Measurements from ENCODE around the gene TRNT1.

Gene TRNT1

GRCh38 chr3:3097958-3098357, 28.8 kb upstream of the TRNT1 start:
- Histone ChIP-seq H3K27me3 (no peaks in the 10 kb centered on the region), H3K36me3 (no peaks in the 10 kb centered on the region), H3K9me3 (no peaks in the 10 kb centered on the region), H3K4me3 (ENCODE audit: low read depth in 1 of 2, low read length in 1 of 2) (no peak overlapping the region), H3K27ac (no peak overlapping the region), H3K4me1 (ENCODE audit: control insufficient read depth in 1 of 2, insufficient read depth in 1 of 2, low read depth in 1 of 2, low read length in 1 of 2) (no peaks in the 10 kb centered on the region)
- no peak for TF ChIP-seq CTCF (IDR thresholded peaks at IDR 0.05)

GRCh38 chr3:3101660-3102458, 24.9 kb upstream of the TRNT1 start:
- no peak for TF ChIP-seq CTCF (IDR thresholded peaks at IDR 0.05)
- H3K4me3 ChIP-seq (ENCODE audit: low read depth in 1 of 2, low read length in 1 of 2): no peak overlapping the region
- no peaks in the 10 kb centered on the region for H3K36me3 ChIP-seq
- H3K9me3 ChIP-seq: no peaks in the 10 kb centered on the region
- no peaks in the 10 kb centered on the region for H3K4me1 ChIP-seq (ENCODE audit: control insufficient read depth in 1 of 2, insufficient read depth in 1 of 2, low read depth in 1 of 2, low read length in 1 of 2)
- no peak overlapping the region for H3K27ac ChIP-seq
- H3K27me3 ChIP-seq: no peaks in the 10 kb centered on the region

GRCh38 chr3:3102751-3103150, 24.0 kb upstream of the TRNT1 start:
- Histone ChIP-seq H3K9me3 (no peaks in the 10 kb centered on the region), H3K27me3 (no peaks in the 10 kb centered on the region), H3K36me3 (no peaks in the 10 kb centered on the region), H3K4me1 (ENCODE audit: control insufficient read depth in 1 of 2, insufficient read depth in 1 of 2, low read depth in 1 of 2, low read length in 1 of 2) (no peaks in the 10 kb centered on the region), H3K4me3 (ENCODE audit: low read depth in 1 of 2, low read length in 1 of 2) (no peak overlapping the region), H3K27ac (no peak overlapping the region)
- no peak for TF ChIP-seq CTCF (IDR thresholded peaks at IDR 0.05)

- H3K9me3 ChIP-seq: no peaks in the 10 kb centered on the region
- no peak for TF ChIP-seq CTCF (IDR thresholded peaks at IDR 0.05)
- H3K36me3 ChIP-seq: no peaks in the 10 kb centered on the region
- no peaks in the 10 kb centered on the region for H3K27me3 ChIP-seq
- H3K4me1 ChIP-seq (ENCODE audit: control insufficient read depth in 1 of 2, insufficient read depth in 1 of 2, low read depth in 1 of 2, low read length in 1 of 2): no peaks in the 10 kb centered on the region
- H3K27ac ChIP-seq: no peak overlapping the region
- no peak overlapping the region for H3K4me3 ChIP-seq (ENCODE audit: low read depth in 1 of 2, low read length in 1 of 2)
Observed at GRCh38 chr3:3105246-3105645, 21.5 kb upstream of the TRNT1 start.

- no peaks in the 10 kb centered on the region for H3K4me1 ChIP-seq (ENCODE audit: control insufficient read depth in 1 of 2, insufficient read depth in 1 of 2, low read depth in 1 of 2, low read length in 1 of 2)
- no peaks in the 10 kb centered on the region for H3K27me3 ChIP-seq
- no peaks in the 10 kb centered on the region for H3K9me3 ChIP-seq
- no peak overlapping the region for H3K4me3 ChIP-seq (ENCODE audit: low read depth in 1 of 2, low read length in 1 of 2)
- TF ChIP-seq CTCF (IDR thresholded peaks at IDR 0.05): no peak
- H3K36me3 ChIP-seq: no peaks in the 10 kb centered on the region
- H3K27ac ChIP-seq: no peak overlapping the region
Observed at GRCh38 chr3:3105815-3106214, 20.9 kb upstream of the TRNT1 start.

All from neutrophil (primary cell).